H9 (cell line): ENCODE results near the gene RALBP1. TPM values are rescaled to one million over a fixed set of nuclear protein-coding genes. Genes with fewer than 3 reads are reported as not detected.

ENCODE experiments used
- DNase-seq: peaks from one replicate; pipeline ENCODE4 v3.0.0-alpha.2; 2017
- H2AFZ ChIP-seq: one replicate; pipeline ENCODE4 v1.6.1; 2013; ENCODE audit warnings: mild to moderate bottlenecking, low read length, control low read depth, moderate library complexity
- H2AK5ac ChIP-seq: 2 replicates; pipeline ENCODE4 v1.6.1; 2013; ENCODE audit warnings: low read length, control low read depth, mixed read lengths; ENCODE audit not compliant: insufficient read length
- H2BK120ac ChIP-seq: one replicate; pipeline ENCODE4 v1.6.1; 2013; ENCODE audit warnings: low read depth, mild to moderate bottlenecking, low read length, control low read depth, inconsistent platforms; ENCODE audit not compliant: poor library complexity, severe bottlenecking
- H2BK12ac ChIP-seq: 2 replicates; pipeline ENCODE4 v1.6.1; 2013; ENCODE audit warnings: low read length, control low read depth, mixed read lengths, low read depth; ENCODE audit not compliant: insufficient read length
- H2BK15ac ChIP-seq: 2 replicates; pipeline ENCODE4 v1.6.1; 2013; ENCODE audit warnings: low read depth, low read length, control low read depth
- H2BK20ac ChIP-seq: one replicate; pipeline ENCODE4 v1.6.1; 2013; ENCODE audit warnings: low read depth, mild to moderate bottlenecking, low read length, control low read depth, inconsistent platforms; ENCODE audit not compliant: poor library complexity, severe bottlenecking
- H2BK5ac ChIP-seq: 2 replicates; pipeline ENCODE4 v1.6.1; 2013; ENCODE audit warnings: low read length, control low read depth, mixed read lengths; ENCODE audit not compliant: insufficient read length
- H3K14ac ChIP-seq: 2 replicates; pipeline ENCODE4 v1.6.1; 2013; ENCODE audit warnings: low read length, control low read depth; ENCODE audit not compliant: insufficient read depth
- H3K18ac ChIP-seq: 2 replicates; pipeline ENCODE4 v1.6.1; 2013; ENCODE audit warnings: low read depth, mild to moderate bottlenecking, mixed read lengths, low read length, control low read depth; ENCODE audit not compliant: insufficient read length
- H3K23ac ChIP-seq: 2 replicates; pipeline ENCODE4 v1.6.1; 2013; ENCODE audit warnings: low read length, control low read depth, mixed read lengths, low read depth; ENCODE audit not compliant: insufficient read length
- H3K23me2 ChIP-seq: 2 replicates; pipeline ENCODE4 v1.6.1; 2013; ENCODE audit warnings: low read depth, mild to moderate bottlenecking, mixed read lengths, low read length, control low read depth; ENCODE audit not compliant: insufficient read length, poor library complexity, severe bottlenecking
- H3K27ac ChIP-seq: 2 replicates; pipeline ENCODE4 v1.5.1; 2013; ENCODE audit warnings: low read length, control low read depth, mixed read lengths, low read depth; ENCODE audit not compliant: insufficient read length
- H3K27me3 ChIP-seq: 2 replicates; pipeline ENCODE4 v1.6.1; 2013; ENCODE audit warnings: low read length, control low read depth, inconsistent platforms; ENCODE audit not compliant: insufficient read depth
- H3K4ac ChIP-seq: 2 replicates; pipeline ENCODE4 v1.6.1; 2013; ENCODE audit warnings: low read depth, mild to moderate bottlenecking, control low read depth, inconsistent platforms, low read length, moderate library complexity
- H3K4me1 ChIP-seq: 2 replicates; pipeline ENCODE4 v1.6.1; 2013; ENCODE audit warnings: low read length, control low read depth, inconsistent platforms; ENCODE audit not compliant: insufficient read depth
- H3K4me2 ChIP-seq: 2 replicates; pipeline ENCODE4 v1.6.1; 2013; ENCODE audit warnings: low read length, control low read depth, mixed read lengths; ENCODE audit not compliant: insufficient read length, insufficient read depth
- H3K56ac ChIP-seq: 2 replicates; pipeline ENCODE4 v1.6.1; 2013; ENCODE audit warnings: low read depth, mild to moderate bottlenecking, mixed read lengths, low read length, control low read depth; ENCODE audit not compliant: insufficient read length
- H3K79me1 ChIP-seq: 2 replicates; pipeline ENCODE4 v1.6.1; 2013; ENCODE audit warnings: low read depth, mild to moderate bottlenecking, moderate library complexity, low read length, control low read depth, inconsistent platforms; ENCODE audit not compliant: insufficient read depth, poor library complexity, severe bottlenecking
- H3K79me2 ChIP-seq: 2 replicates; pipeline ENCODE4 v1.6.1; 2013; ENCODE audit warnings: low read length, control low read depth, inconsistent platforms; ENCODE audit not compliant: insufficient read depth
- H3K9ac ChIP-seq: 2 replicates; pipeline ENCODE4 v1.6.1; 2013; ENCODE audit warnings: low read length, control low read depth, mixed read lengths; ENCODE audit not compliant: insufficient read length; ENCODE audit errors: extremely low read depth
- H3K9me3 ChIP-seq: one replicate; pipeline ENCODE4 v1.6.1; 2013; ENCODE audit warnings: low read depth, low read length, inconsistent platforms; ENCODE audit not compliant: control insufficient read depth
- H3T11ph ChIP-seq: one replicate; pipeline ENCODE4 v1.6.1; 2013; ENCODE audit warnings: mild to moderate bottlenecking, low read length, control low read depth, inconsistent platforms
- H4K20me1 ChIP-seq: one replicate; pipeline ENCODE4 v1.6.1; 2013; ENCODE audit not compliant: control insufficient read depth, insufficient read length, insufficient read depth
- H4K5ac ChIP-seq: 2 replicates; pipeline ENCODE4 v1.6.1; 2013; ENCODE audit warnings: low read depth, mild to moderate bottlenecking, mixed read lengths, low read length, control low read depth; ENCODE audit not compliant: insufficient read length
- H4K8ac ChIP-seq: replicated peaks from 2 replicates; pipeline ENCODE4 v1.6.1; 2013; ENCODE audit warnings: low read length, control low read depth, mixed read lengths, low read depth; ENCODE audit not compliant: insufficient read length
- H4K91ac ChIP-seq: 2 replicates; pipeline ENCODE4 v1.6.1; 2013; ENCODE audit warnings: low read depth, mild to moderate bottlenecking, moderate library complexity, mixed read lengths, low read length, control low read depth; ENCODE audit not compliant: insufficient read length
- H3K27ac Mint-ChIP-seq, 3 experiments: 2 replicates in 2 of 3; 3 replicates in 1 of 3; pipeline ENCODE4 v1.8.0; 2020 to 2021; ENCODE audit warnings: mixed read lengths in 3 of 3, mild to moderate bottlenecking in 1 of 3, moderate library complexity in 1 of 3
- H3K27me3 Mint-ChIP-seq: 2 replicates; pipeline ENCODE4 v1.8.0; 2021; ENCODE audit warnings: low read depth, mild to moderate bottlenecking, moderate library complexity, mixed read lengths
- H3K36me3 Mint-ChIP-seq, 3 experiments: 2 replicates in 2 of 3; 3 replicates in 1 of 3; pipeline ENCODE4 v1.8.0; 2020 to 2021; ENCODE audit warnings: low read depth in 3 of 3, mixed read lengths in 3 of 3; ENCODE audit not compliant: insufficient read depth in 1 of 3
- H3K4me1 Mint-ChIP-seq, 2 experiments: 2 replicates each; pipeline ENCODE4 v1.8.0; 2020; ENCODE audit warnings: mixed read lengths in 2 of 2
- H3K4me3 Mint-ChIP-seq, 2 experiments: 2 replicates in 1 of 2; 3 replicates in 1 of 2; pipeline ENCODE4 v1.8.0; 2020 to 2021; ENCODE audit warnings: mild to moderate bottlenecking in 2 of 2, mixed read lengths in 2 of 2, moderate library complexity in 1 of 2
- H3K9me3 Mint-ChIP-seq, 2 experiments: 2 replicates in 1 of 2; 3 replicates in 1 of 2; pipeline ENCODE4 v1.8.0; 2020; ENCODE audit warnings: mild to moderate bottlenecking in 2 of 2, mixed read lengths in 2 of 2, moderate library complexity in 1 of 2
- total RNA-seq: library from RNA; stranded (reverse); gene quantifications from 2 replicates; pipeline ENCODE4 v1.2.1, GENCODE V29; 2021
- TF ChIP-seq, protein P1 (sequence below): fragments of 200-600 bp; sonication (generic); conservative IDR thresholded peaks from 3 replicates; pipeline ENCODE4 v1.8.0; 2021; ENCODE audit warnings: antibody characterized with exemption, mild to moderate bottlenecking

Gene RALBP1
- total RNA-seq, 1 experiment from 2014 or later = 51.0 TPM

DNA sequence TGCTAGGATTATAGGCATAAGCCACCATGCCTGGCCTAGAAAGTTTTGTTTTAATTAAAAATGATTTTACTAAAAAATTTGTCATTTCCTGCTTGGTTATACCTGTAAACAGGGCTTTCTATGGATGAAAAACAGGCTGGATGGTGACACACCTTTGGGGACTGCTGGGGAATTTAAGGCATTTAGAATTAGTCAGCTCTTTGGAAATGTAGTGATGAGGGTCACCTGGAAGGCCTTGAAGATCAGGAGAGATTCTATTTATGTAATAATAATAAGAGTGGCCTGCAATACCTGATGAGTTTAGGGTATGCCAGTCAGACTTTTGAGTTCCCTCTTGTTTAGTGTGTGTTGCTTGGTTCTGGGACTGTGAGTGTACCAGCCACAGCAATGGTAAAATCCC, 51.1 kb downstream of the RALBP1 start:
- H3K36me3 Mint-ChIP-seq = peaks cover 35 to 59% (median 49%) of the 10 kb centered on the region in 3 experiments
- no peak overlapping the region for H2BK20ac ChIP-seq
- H3K9ac ChIP-seq = no peak overlapping the region
- DNase-seq = no peak
- no peak overlapping the region for H3K27ac Mint-ChIP-seq
- no peaks in the 10 kb centered on the region for H3K23me2 ChIP-seq
- H3K14ac ChIP-seq = no peak overlapping the region
- no peak overlapping the region for H3K18ac ChIP-seq
- H3K79me2 ChIP-seq = no peaks in the 10 kb centered on the region
- no peaks in the 10 kb centered on the region for H3K27me3 ChIP-seq
- no peak overlapping the region for H2BK5ac ChIP-seq
- H3T11ph ChIP-seq = no peak overlapping the region
- no peaks in the 10 kb centered on the region for H3K79me1 ChIP-seq
- no peak overlapping the region for H3K4ac ChIP-seq
- no peak overlapping the region for H2BK120ac ChIP-seq
- H2BK12ac ChIP-seq = no peak overlapping the region
- no peak overlapping the region for H3K23ac ChIP-seq
- H4K5ac ChIP-seq = no peak overlapping the region
- no peaks in the 10 kb centered on the region for H3K4me1 Mint-ChIP-seq
- H4K91ac ChIP-seq = no peak overlapping the region
- no peak overlapping the region for H2AK5ac ChIP-seq
- no peak overlapping the region for H3K56ac ChIP-seq
- no peaks in the 10 kb centered on the region for H3K27me3 Mint-ChIP-seq
- H3K4me2 ChIP-seq = no peak overlapping the region
- TF ChIP-seq, protein P1, sequence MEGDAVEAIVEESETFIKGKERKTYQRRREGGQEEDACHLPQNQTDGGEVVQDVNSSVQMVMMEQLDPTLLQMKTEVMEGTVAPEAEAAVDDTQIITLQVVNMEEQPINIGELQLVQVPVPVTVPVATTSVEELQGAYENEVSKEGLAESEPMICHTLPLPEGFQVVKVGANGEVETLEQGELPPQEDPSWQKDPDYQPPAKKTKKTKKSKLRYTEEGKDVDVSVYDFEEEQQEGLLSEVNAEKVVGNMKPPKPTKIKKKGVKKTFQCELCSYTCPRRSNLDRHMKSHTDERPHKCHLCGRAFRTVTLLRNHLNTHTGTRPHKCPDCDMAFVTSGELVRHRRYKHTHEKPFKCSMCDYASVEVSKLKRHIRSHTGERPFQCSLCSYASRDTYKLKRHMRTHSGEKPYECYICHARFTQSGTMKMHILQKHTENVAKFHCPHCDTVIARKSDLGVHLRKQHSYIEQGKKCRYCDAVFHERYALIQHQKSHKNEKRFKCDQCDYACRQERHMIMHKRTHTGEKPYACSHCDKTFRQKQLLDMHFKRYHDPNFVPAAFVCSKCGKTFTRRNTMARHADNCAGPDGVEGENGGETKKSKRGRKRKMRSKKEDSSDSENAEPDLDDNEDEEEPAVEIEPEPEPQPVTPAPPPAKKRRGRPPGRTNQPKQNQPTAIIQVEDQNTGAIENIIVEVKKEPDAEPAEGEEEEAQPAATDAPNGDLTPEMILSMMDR = no peak
- no peaks in the 10 kb centered on the region for H3K4me1 ChIP-seq
- H3K9me3 Mint-ChIP-seq = peaks cover 12 to 13% of the 10 kb centered on the region in 2 experiments
- no peak overlapping the region for H4K8ac ChIP-seq
- no peaks in the 10 kb centered on the region for H4K20me1 ChIP-seq
- H2BK15ac ChIP-seq = no peak overlapping the region
- no peak overlapping the region for H2AFZ ChIP-seq
- peaks cover 14% of the 10 kb centered on the region for H3K9me3 ChIP-seq
- no peak overlapping the region for H3K27ac ChIP-seq
- no peak overlapping the region for H3K4me3 Mint-ChIP-seq
